Heart left ventricle (tissue), 16 donors: ENCODE measurements around the gene LAPTM4A. TPM values are rescaled to one million over a fixed set of nuclear protein-coding genes. Genes with fewer than 3 reads are reported as not detected.

Source experiments
- ATAC-seq, 4 donors: fragments of 200-7000 bp; cut with Tn5 transposase; one replicate each; pipeline ENCODE4 v1.9.1; 2020 to 2022; ENCODE audit warnings: moderate library complexity in 4 of 4, mild to moderate bottlenecking in 3 of 4, moderate number of reproducible peaks in 1 of 4
- DNase-seq, 5 donors: peaks; one replicate each; pipeline ENCODE4 v3.0.0-alpha.2; 2020
- H3K27ac ChIP-seq, 12 donors: fragments of 200-600 bp; sonication (generic) in 4 of 12; one replicate each; pipeline versions ENCODE4 v1.5.0 to v1.8.0; 2016 to 2022; ENCODE audit warnings: mild to moderate bottlenecking in 2 of 12
- H3K27me3 ChIP-seq, 9 donors: fragments of 200-600 bp; sonication (generic) in 2 of 9; one replicate each; pipeline versions ENCODE4 v1.5.1 to v1.8.0; 2016 to 2022; ENCODE audit warnings: mild to moderate bottlenecking in 3 of 9
- H3K36me3 ChIP-seq, 9 donors: fragments of 200-600 bp; sonication (generic) in 2 of 9; one replicate each; pipeline versions ENCODE4 v1.5.0 to v1.8.0; 2018 to 2022; ENCODE audit warnings: mild to moderate bottlenecking in 2 of 9
- H3K4me1 ChIP-seq, 12 donors: fragments of 200-600 bp; sonication (generic) in 4 of 12; one replicate each; pipeline versions ENCODE4 v1.5.0 to v1.8.0; 2016 to 2022; ENCODE audit warnings: mild to moderate bottlenecking in 3 of 12
- H3K4me3 ChIP-seq, 12 donors: fragments of 200-600 bp; sonication (generic) in 4 of 12; one replicate each; pipeline versions ENCODE4 v1.5.0 to v1.8.0; 2017 to 2022; ENCODE audit warnings: mild to moderate bottlenecking in 9 of 12, moderate library complexity in 4 of 12
- H3K9me3 ChIP-seq, 12 donors: fragments of 200-600 bp; sonication (generic) in 4 of 12; one replicate each; pipeline versions ENCODE4 v1.5.0 to v1.8.0; 2016 to 2022; ENCODE audit warnings: mild to moderate bottlenecking in 1 of 12
- POLR2A ChIP-seq, 2 donors: fragments of 450-650 bp; IDR thresholded peaks; one replicate each; pipeline ENCODE4 v1.6.1; 2017; ENCODE audit warnings: antibody characterized with exemption in 2 of 2, mild to moderate bottlenecking in 2 of 2, moderate library complexity in 2 of 2
- WGBS, 4 donors: extraction: QIAGEN DNeasy Blood & Tissue Kit in 2 of 4; methylation state at CpG; one replicate each; pipeline versions ENCODE4 v1.1.5 to v1.1.7; 2013 to 2018; 5-methylcytosine and 5-hydroxymethylcytosine counted together
- intact Hi-C, 10 donors: fragments of 100-400 bp; cut with DNase I; formaldehyde crosslinking; loops; one replicate each; pipeline versions ENCODE4 v1.11.1 to v1.14.2; 2022
- polyA plus RNA-seq, 2 donors: library from polyadenylated mRNA; stranded (reverse); fragments of 200-250 nt; gene quantifications; one replicate each; pipeline ENCODE4 v1.2.3, GENCODE V29; 2013
- total RNA-seq, 9 donors: library from RNA; depleted of rRNA in 2 of 9; stranded (reverse); fragments of >200 nt in 2 of 9; fragmentation: NEBNext Ultra II Directional in 3 of 9; extraction: Animal tissue kit (Norgen Biotek cat#: 25700) in 3 of 9; gene quantifications; one replicate each; pipeline versions ENCODE4 v1.1.0 to v1.2.4, GENCODE V29; 2016 to 2023
- TF ChIP-seq, protein P1 (sequence below), 12 donors: fragments of 200-600 bp; sonication (generic) in 4 of 12; IDR thresholded peaks; one replicate each; pipeline versions ENCODE4 v1.5.0 to v1.8.0; 2018 to 2022; ENCODE audit warnings: antibody characterized with exemption in 12 of 12, mild to moderate bottlenecking in 5 of 12
- donor health status: ischemic (EF 13 %, LVEDD 7.1; RV severe dilation, severe dysfunction).
- donor health status: healthy with polysubstance abuse.
- donor health status: DM: no; HTN: yes; CAD: no.
- donor health status: DM: no; HTN: no; CAD: no.
- donor health status: ischemic (EF 25% LVEDD 6.9; RV normal size, moderate dysfunction).
- donor health status: ischemic (EF 25% LVEDD 5.7; RV mildly dilated, moderate dysfunction).
- donor health status: healthy.
- donor health status: DM: yes; HTN: yes; CAD: no.
- donor health status: ischemic (EF 35%, LVEDD 5.7; RV mildly dilated, moderate dysfunction).
- donor health status: nonischemic (EF 11% LVEDD 7.7; RV severe dilation, severe dysfunction).
- donor health status: DM: yes; HTN: yes; CAD: no.
- donor health status: PGD.
- donor health status: ischemic (EF 29% LVEDD 5.4; RV normal size, mild dysfunction).
- donor health status: nonischemic (EF 23%, LVEDD 6.1; RV moderate dilation, normal function).

The LAPTM4A gene
- total and polyA plus RNA-seq, 11 donors = 107 to 241 (median 177) TPM

GRCh38 chr2:20034218-20034617 is 17.2 kb downstream of the LAPTM4A start:
- 44 to 63% (median 54%) methylated on average over 4 of the region's 4 CpGs for WGBS, 4 donors
- Histone ChIP-seq H3K27ac (peak overlapping the region in 11 of 12 donors; percentile 27 to 63 (median 52)), H3K27me3 (no peaks in the 10 kb centered on the region), H3K36me3 (peaks cover 0 to 100% (median 99%) of the 10 kb centered on the region in 9 donors), H3K4me3 (no peak overlapping the region), H3K4me1 (peaks cover 0 to 45% (median 23%) of the 10 kb centered on the region in 12 donors), H3K9me3 (peaks cover 0 to 11% (median 0%) of the 10 kb centered on the region in 12 donors)
- ATAC-seq = peak; percentile 88 to 93 (median 92)
- DNase-seq = no peak
- TF ChIP-seq, protein P1, sequence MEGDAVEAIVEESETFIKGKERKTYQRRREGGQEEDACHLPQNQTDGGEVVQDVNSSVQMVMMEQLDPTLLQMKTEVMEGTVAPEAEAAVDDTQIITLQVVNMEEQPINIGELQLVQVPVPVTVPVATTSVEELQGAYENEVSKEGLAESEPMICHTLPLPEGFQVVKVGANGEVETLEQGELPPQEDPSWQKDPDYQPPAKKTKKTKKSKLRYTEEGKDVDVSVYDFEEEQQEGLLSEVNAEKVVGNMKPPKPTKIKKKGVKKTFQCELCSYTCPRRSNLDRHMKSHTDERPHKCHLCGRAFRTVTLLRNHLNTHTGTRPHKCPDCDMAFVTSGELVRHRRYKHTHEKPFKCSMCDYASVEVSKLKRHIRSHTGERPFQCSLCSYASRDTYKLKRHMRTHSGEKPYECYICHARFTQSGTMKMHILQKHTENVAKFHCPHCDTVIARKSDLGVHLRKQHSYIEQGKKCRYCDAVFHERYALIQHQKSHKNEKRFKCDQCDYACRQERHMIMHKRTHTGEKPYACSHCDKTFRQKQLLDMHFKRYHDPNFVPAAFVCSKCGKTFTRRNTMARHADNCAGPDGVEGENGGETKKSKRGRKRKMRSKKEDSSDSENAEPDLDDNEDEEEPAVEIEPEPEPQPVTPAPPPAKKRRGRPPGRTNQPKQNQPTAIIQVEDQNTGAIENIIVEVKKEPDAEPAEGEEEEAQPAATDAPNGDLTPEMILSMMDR (IDR thresholded peaks at IDR 0.05) = no peak
- intact Hi-C loops = loop anchor here in 1 of 10 donors (5.0 kb wide), 1 partner anchor 38 kb away; no protein-coding TSS in a partner anchor

DNA sequence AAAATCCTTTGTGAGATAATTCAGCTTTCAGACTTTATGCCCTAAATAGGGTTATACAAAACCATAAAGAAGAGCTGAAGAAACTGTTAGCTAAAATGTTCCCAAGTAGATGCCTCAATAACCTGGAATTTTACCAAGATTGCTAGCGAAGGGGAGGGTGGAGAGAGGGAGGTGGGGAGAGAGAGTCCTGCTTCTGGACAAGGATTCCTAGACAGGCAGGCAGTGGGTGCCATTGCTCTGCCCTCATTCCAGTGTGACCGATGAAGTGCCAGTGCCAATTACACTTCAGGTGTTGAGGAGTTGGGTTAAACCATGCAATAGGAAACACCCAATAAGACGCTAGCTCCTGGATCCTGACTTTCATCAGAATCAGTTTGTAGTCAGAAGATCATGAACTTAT is 18.1 kb downstream of the LAPTM4A start:
- DNase-seq (no peak), ATAC-seq (peak; percentile 30 to 63 (median 54))
- Histone ChIP-seq H3K4me1 (peaks cover 0 to 45% (median 23%) of the 10 kb centered on the region in 12 donors), H3K27ac (peak overlapping the region in 8 of 12 donors; percentile 27 to 63 (median 49)), H3K27me3 (no peaks in the 10 kb centered on the region), H3K36me3 (peaks cover 0 to 100% (median 99%) of the 10 kb centered on the region in 9 donors), H3K9me3 (peaks cover 0 to 19% (median 0%) of the 10 kb centered on the region in 12 donors), H3K4me3 (no peak overlapping the region)
- no peak for TF ChIP-seq POLR2A (IDR thresholded peaks at IDR 0.05)
- TF ChIP-seq, protein P1 (IDR thresholded peaks at IDR 0.05) = no peak
- 51 to 69% (median 58%) methylated on average over 3 of the region's 3 CpGs for WGBS, 4 donors
- intact Hi-C loops = loop anchor here in 1 of 10 donors (5.0 kb wide), 1 partner anchor 39 kb away; no protein-coding TSS in a partner anchor

GRCh38 chr2:20030224-20030623 is 21.2 kb downstream of the LAPTM4A start:
- H3K4me1 ChIP-seq = peaks cover 0 to 32% (median 12%) of the 10 kb centered on the region in 12 donors
- no peak for TF ChIP-seq POLR2A (IDR thresholded peaks at IDR 0.05)
- TF ChIP-seq, protein P1 (IDR thresholded peaks at IDR 0.05) = no peak
- H3K27ac ChIP-seq = no peak overlapping the region
- 92 to 95% (median 94%) methylated on average over 6 of the region's 6 CpGs for WGBS, 4 donors
- no peak overlapping the region for H3K4me3 ChIP-seq
- H3K9me3 ChIP-seq = peaks cover 0 to 28% (median 0%) of the 10 kb centered on the region in 12 donors
- intact Hi-C loops = loop anchor here in 1 of 10 donors (5.0 kb wide), 1 partner anchor 42 kb away; no protein-coding TSS in a partner anchor
- DNase-seq (no peak), ATAC-seq (no peak)
- H3K36me3 ChIP-seq = peaks cover 0 to 85% (median 74%) of the 10 kb centered on the region in 9 donors
- H3K27me3 ChIP-seq = no peaks in the 10 kb centered on the region

DNA sequence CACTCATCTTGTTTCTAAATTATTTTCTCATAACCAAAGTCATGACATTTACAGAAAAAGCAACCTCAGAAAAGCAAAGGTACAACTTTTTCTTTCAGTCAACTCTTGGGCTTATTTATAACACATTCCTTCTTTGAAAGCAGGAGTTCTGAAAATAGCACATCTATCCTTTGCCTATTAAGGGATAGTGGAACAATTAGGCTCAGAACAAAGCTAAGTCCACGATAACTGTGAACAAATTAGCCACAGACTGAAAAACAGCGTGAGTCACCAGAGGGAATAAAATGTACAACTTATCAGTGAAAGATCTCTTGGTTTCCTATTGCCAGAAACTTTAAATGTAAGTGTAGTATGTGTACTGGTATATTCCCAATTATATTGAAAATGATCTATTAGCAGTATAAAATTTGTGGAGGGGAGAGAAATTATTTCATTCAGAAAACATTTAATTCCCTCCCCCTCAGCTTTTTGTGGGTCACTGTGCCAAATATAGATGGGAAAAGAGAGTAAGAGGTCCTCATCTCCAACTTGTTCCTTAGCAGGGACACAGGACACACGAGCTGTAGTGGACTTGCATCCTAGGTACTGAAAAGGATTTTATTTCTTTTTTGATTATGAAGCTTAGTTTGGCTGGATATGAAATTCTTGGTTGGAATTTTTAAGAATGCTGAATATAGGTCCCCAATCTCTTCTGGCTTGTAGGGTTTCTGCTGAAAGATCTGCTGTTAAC is 23.6 kb downstream of the LAPTM4A start:
- DNase-seq = no peak
- intact Hi-C loops = no loop called here
- TF ChIP-seq, protein P1 (IDR thresholded peaks at IDR 0.05) = no peak
- H3K36me3 ChIP-seq = peaks cover 0 to 63% (median 50%) of the 10 kb centered on the region in 9 donors
- peak overlapping the region in 9 of 12 donors; percentile 14 to 46 (median 28) for H3K27ac ChIP-seq
- WGBS, 4 donors = 46 to 58% (median 53%) methylated on average over 3 of the region's 3 CpGs
- H3K4me1 ChIP-seq = peaks cover 0 to 14% (median 3%) of the 10 kb centered on the region in 12 donors
- peaks cover 0 to 28% (median 0%) of the 10 kb centered on the region in 12 donors for H3K9me3 ChIP-seq
- no peak overlapping the region for H3K4me3 ChIP-seq
- no peaks in the 10 kb centered on the region for H3K27me3 ChIP-seq
- ATAC-seq = peak in 1 of 4 donors; percentile 52
